Parathyroid adenoma (tissue), 2 donors: ENCODE measurements around the gene FDX2.

Source experiments
- H2AFZ ChIP-seq: fragments of 300-600 bp; sonication (generic); one replicate; pipeline ENCODE4 v1.7.0; 2017; ENCODE audit warnings: antibody characterized with exemption, mild to moderate bottlenecking
- H3K27ac ChIP-seq: fragments of 300-600 bp; sonication (generic); one replicate; pipeline ENCODE4 v1.7.0; 2017
- H3K27me3 ChIP-seq: fragments of 300-600 bp; sonication (generic); one replicate; pipeline ENCODE4 v1.7.0; 2017; ENCODE audit warnings: low read length; ENCODE audit not compliant: control insufficient read depth, insufficient read depth
- H3K36me3 ChIP-seq: fragments of 300-600 bp; sonication (generic); one replicate; pipeline ENCODE4 v1.7.0; 2017; ENCODE audit warnings: low read length; ENCODE audit not compliant: control insufficient read depth, insufficient read depth
- H3K4me1 ChIP-seq: fragments of 300-600 bp; sonication (generic); one replicate; pipeline ENCODE4 v1.7.0; 2017; ENCODE audit warnings: control low read depth
- H3K4me2 ChIP-seq: fragments of 300-600 bp; sonication (generic); one replicate; pipeline ENCODE4 v1.7.0; 2017; ENCODE audit warnings: low read length
- H3K4me3 ChIP-seq: fragments of 300-600 bp; sonication (generic); one replicate; pipeline ENCODE4 v1.7.0; 2017; ENCODE audit warnings: low read depth, low read length
- H3K79me2 ChIP-seq: fragments of 300-600 bp; sonication (generic); one replicate; pipeline ENCODE4 v1.7.0; 2017; ENCODE audit warnings: control low read depth
- H3K9ac ChIP-seq: fragments of 300-600 bp; sonication (generic); one replicate; pipeline ENCODE4 v1.7.0; 2017; ENCODE audit warnings: mild to moderate bottlenecking
- H3K9me3 ChIP-seq: fragments of 300-600 bp; sonication (generic); one replicate; pipeline ENCODE4 v1.7.0; 2017; ENCODE audit warnings: low read length; ENCODE audit not compliant: control insufficient read depth
- CTCF ChIP-seq: fragments of 300-600 bp; sonication (generic); IDR thresholded peaks from one replicate; pipeline ENCODE4 v1.7.0; 2017; ENCODE audit warnings: antibody characterized with exemption, mild to moderate bottlenecking
- donor health status: primary hyperparathyroidism.

FDX2 gene

GRCh38 chr19:10315335-10316214, at the start of gene FDX2:
FDX2 (minus strand) TSS chr19:10316015; CDS start chr19:10315996, 19 bp downstream.
- Histone ChIP-seq H3K27me3 (no peaks in the 10 kb centered on the region), H3K4me2 (peak within 1 kb of the TSS; percentile 94), H3K4me3 (peak within 1 kb of the TSS; percentile 93), H3K4me1 (peaks cover 9% of the 10 kb centered on the region), H3K9ac (peak within 1 kb of the TSS; percentile 21), H3K9me3 (no peaks in the 10 kb centered on the region), H3K27ac (peak within 1 kb of the TSS; percentile 68), H3K36me3 (no peaks in the 10 kb centered on the region), H3K79me2 (no peaks in the 10 kb centered on the region), H2AFZ (peak within 1 kb of the TSS; percentile 98)
- TF ChIP-seq CTCF, result no peak

- Histone ChIP-seq H3K9me3 (no peaks in the 10 kb centered on the region), H3K27me3 (no peaks in the 10 kb centered on the region), H3K9ac (no peak overlapping the region), H3K4me3 (no peak overlapping the region), H3K36me3 (no peaks in the 10 kb centered on the region), H3K4me2 (no peak overlapping the region), H3K4me1 (no peaks in the 10 kb centered on the region), H3K79me2 (no peaks in the 10 kb centered on the region), H3K27ac (no peak overlapping the region), H2AFZ (no peak overlapping the region)
- no peak for TF ChIP-seq CTCF
These were observed 49.7 kb upstream of the FDX2 start for GRCh38 chr19:10365518-10365917.

GRCh38 chr19:10364644-10365043, 48.8 kb upstream of the FDX2 start:
- Histone ChIP-seq H3K79me2 (no peaks in the 10 kb centered on the region), H3K4me3 (no peak overlapping the region), H3K4me2 (no peak overlapping the region), H3K27ac (no peak overlapping the region), H2AFZ (no peak overlapping the region), H3K36me3 (no peaks in the 10 kb centered on the region), H3K9me3 (no peaks in the 10 kb centered on the region), H3K4me1 (no peaks in the 10 kb centered on the region), H3K9ac (no peak overlapping the region), H3K27me3 (no peaks in the 10 kb centered on the region)
- TF ChIP-seq CTCF, result no peak

- Histone ChIP-seq H2AFZ (no peak overlapping the region), H3K4me1 (no peaks in the 10 kb centered on the region), H3K9ac (no peak overlapping the region), H3K4me3 (no peak overlapping the region), H3K27me3 (no peaks in the 10 kb centered on the region), H3K27ac (no peak overlapping the region), H3K79me2 (no peaks in the 10 kb centered on the region), H3K36me3 (no peaks in the 10 kb centered on the region), H3K9me3 (no peaks in the 10 kb centered on the region), H3K4me2 (no peak overlapping the region)
- no peak for TF ChIP-seq CTCF
These were observed 48.0 kb upstream of the FDX2 start for GRCh38 chr19:10363789-10364281.
